ENCODE measurements around the gene SFXN5.
A peak's percentile ranks its signal among the peaks of the same experiment; 100 is the strongest.
"Not testable (repeated sequence)": the region's sequence is repeated elsewhere in the genome, so short reads cannot be mapped to it uniquely, and the experiment has no call there.

The SFXN5 gene

DNA sequence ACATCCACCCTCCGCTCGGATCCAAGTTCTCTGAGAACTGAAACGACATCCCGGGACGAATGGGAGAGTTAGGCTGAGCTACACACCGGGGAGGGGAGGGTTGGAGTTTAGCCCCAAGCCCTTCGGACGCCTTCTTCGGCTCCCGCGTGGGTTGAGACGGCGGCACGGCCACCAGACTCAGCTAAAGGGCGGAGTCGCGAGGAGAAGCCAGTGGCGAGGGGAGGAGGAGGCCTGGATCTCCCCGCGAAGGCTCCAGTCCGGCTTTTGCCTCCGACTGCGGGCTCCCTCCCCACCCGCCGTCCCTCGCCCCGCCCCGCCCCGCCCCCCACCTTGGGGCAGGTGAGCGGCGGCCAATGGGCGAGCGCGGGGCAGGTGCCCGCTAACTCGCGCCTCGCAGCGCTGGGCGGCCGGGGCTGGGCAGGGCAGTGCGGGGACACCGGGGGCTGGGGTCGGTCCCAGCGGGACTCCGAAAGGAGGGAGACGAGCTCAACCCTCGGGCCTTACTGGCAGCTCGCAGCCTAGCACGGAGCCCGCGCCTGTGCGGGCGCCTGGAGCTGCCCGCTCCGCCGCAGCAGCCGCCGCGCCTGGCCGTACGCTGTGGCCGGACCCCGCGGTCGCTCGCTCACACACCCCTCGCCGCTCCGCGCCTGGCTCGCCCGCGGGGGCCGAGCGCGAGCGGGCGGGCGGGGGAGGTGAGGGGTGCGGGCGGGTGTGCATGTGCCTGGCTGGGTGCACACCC lies 154.2 kb downstream of the SFXN5 start, which contains the start of gene EMX1:
TSS of gene EMX1 (plus strand) at position 382 of the 739 bp plus-strand sequence. CDS start at position 716, 334 bp downstream.
- DNase-seq: peak; percentile 37

DNA sequence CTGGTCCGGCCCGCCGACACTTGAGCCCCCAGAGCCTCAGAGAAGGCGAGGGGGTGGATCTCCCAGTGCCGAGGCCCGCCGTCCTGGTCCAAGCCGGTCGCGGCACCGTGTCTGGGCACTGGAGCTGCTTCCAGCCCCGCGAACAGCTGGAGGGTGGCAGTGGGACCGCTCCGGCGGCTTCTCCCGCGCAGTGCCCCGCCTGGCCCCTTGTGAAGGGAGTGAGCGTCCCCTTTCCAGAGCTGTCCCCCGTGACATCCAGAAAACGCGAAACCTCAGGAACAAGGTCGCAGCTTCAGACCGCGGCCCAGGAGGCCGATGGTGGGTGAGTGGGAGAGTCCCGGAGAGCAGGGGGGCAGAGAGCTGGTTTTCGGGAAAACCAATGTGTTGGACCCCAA lies 154.8 kb downstream of the SFXN5 start:
- no peak for DNase-seq

DNA sequence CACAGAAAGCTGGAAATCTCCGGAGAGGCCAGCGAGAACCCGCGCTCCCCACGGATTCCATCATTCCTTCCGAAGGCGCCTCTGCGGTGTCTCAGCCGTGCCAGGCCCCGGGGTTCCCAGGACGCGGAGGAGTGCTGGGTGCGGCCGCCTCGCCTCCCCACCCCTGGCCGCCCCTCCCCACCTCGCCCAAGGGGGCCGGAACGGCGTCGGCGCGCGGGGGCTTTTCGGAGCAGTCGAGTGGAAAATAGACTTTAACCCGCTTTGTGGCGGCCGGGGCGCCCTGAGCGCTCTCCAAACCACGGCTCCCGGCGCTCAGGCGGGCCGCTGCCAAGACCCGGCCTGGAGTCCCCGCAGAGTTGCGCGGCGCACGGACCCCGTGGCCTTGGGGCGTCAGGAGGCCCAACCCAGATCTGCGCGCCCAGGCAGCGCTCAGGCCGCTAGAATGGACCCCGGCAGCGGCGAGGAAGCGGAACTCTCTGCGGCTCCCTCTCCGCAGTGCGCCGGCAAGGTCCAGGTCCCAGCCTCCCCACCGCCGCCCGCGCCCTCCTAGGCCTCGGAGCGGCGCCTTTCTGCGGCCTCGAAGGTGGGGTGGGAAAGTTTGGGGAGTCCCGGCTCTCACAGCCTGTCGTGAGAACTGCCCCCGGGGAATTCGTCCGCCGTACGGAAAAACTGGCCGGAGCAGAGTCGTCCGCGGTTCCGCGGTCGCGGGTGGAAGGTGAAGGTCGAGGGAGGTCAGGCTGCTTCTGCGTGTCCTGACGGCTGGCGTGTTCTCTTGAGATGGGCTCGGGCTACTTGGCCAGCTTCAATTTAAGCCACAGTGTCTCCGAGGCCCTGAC lies 155.4 kb downstream of the SFXN5 start:
- DNase-seq: peak; percentile 28

DNA sequence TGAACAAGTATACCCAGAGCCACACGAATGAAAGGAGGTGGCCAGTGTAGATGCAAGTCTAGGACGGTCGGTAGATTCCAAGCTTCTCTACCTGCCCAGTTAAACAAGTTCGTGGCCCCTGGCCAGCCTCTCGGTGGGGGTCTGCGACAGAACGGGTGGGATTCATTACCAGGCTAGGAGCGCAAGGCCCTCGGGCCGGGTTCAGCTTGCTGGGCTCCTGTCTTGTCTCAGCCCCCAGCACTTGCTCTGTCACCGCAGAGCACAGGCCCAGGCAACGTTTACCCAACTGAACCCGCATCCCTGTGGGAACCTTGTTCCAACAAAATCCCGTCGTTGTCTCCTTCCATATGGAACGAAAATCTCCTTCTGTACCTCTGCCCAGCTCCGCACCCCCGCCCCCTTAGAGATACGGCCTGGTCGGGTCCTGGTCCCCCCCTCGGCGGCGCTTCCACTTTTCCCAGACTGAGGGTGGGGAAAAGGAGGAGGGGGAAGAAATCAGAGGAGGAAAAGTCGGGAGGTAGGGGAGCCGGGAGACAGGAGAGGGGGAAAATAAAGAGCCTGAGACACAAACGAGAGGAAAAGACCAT lies 156.1 kb downstream of the SFXN5 start:
- no peak for DNase-seq

DNA sequence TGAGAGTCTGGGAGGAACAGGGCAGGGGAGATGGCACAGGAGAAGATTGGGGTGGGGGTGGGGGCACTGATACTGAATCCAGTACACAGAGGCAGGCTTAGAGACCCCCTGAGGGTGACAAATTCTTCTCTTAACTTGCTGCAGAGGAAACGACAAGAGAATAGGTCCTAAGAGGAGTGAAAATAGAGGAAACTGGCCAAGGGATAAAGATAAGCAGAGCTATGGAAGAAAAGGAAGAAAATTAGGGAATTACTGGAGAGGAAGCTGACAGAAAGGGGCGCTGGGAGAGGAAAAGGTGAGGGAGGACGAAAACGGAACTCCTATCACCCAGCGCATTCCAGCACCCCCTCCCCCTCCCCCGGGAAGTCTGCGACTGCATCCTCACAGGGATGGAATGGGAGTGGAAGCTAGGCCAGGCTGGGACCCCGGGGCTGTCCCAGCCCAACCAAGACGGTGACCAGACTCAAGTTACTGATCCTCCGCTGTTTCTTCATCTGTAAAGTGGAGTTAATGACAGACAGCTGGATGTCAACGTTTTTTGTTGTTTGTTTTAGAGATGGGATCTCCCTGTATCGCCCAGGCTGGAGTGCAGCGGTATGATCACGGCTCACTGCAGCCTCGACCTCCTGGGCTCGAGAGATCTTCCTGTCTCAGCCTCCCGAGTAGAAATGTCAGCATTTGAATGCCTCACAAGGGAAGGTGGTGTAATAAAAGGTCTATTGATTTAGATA lies 156.8 kb downstream of the SFXN5 start:
- no peak for DNase-seq

- no peak for DNase-seq
Measured at GRCh38 chr2:72914206-72914559, 157.3 kb downstream of the SFXN5 start.

- DNase-seq: no peak
Measured at GRCh38 chr2:72913486-72914205, 157.9 kb downstream of the SFXN5 start.

- no peak for DNase-seq
Measured at GRCh38 chr2:72911256-72911655, 160.3 kb downstream of the SFXN5 start.

DNA sequence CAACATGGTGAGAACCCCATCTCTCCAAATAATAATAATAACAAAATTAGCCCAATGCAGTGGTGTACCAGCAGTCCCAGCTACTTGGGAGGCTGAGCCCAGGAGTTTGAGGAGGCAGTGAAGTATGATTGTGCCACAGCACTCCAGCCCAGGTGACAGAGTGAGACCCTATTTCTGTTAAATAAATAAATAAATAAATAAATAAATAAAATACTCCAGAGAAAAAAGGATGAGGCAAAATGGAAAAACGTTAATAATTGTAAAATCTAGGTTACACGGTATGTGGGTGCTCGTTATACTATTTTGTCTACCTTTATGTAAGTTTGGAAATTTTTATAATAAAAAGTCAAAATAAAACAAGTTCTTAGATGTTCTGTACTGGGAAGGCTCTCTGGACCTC lies 162.8 kb downstream of the SFXN5 start:
- no peak for DNase-seq

- DNase-seq: not testable (repeated sequence)
Measured at GRCh38 chr2:72907369-72907768, 164.1 kb downstream of the SFXN5 start.

GRCh38 chr2:72901426-72901825 lies 170.1 kb downstream of the SFXN5 start:
- no peak for DNase-seq

- DNase-seq: no peak
Measured at GRCh38 chr2:72900191-72900825, 171.2 kb downstream of the SFXN5 start.

DNA sequence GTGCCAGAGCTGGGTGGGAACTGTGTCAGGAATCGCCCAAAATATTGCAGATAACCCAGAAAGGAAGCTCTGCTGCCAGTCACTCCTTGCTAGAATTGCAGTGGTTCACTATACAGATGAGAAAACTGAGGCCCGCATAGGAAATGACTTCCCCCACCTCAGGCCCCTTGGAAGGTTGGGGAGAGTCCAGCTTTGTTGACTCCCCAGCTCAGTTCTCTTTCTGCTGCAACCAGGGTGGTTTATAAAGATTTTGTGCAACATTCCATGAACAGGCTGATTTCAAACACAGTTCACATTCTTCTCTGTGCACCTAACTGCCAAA lies 173.0 kb downstream of the SFXN5 start:
- DNase-seq: no peak

DNA sequence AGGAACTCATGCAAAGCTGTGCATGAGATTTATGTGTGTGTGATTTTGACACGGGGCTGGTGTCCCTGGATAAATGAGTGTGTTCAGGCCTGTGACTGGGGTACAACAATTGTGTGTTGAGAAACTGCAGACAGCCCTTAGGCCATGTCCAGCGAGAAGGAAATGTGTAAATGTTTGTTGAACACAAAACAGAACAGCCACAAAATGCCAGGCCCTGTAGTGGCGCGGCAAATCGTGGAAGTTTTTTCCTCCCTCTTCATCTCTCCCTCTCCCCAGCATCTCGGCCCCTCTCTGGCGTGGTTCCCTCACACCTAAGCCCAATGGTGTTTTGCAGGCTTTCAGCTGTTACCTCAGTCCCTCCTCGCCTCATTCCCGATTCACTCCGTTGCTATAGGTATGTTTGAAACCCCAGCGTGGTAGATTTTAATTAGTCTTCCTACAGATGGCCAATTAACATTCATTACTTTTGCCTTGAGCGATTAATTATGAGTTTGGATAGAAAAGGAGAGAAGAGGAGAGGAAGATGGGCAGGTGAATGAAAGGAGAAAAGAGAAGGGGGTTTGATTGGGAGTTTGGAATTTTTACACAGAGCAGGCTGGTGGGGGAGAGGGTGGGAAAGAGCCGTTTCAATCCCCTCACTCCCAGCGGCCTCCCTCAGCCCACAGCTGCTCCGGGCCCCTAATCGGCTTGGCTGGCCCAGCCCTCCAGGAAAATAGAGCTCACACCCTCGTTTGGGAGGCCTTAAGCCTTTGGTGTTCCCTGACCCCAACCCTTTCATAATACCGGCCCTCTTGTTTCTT lies 173.5 kb downstream of the SFXN5 start:
- DNase-seq: no peak

GRCh38 chr2:72896446-72896845 lies 175.1 kb downstream of the SFXN5 start:
- DNase-seq: no peak

GRCh38 chr2:72895759-72896281 lies 175.7 kb downstream of the SFXN5 start:
- no peak for DNase-seq

DNA sequence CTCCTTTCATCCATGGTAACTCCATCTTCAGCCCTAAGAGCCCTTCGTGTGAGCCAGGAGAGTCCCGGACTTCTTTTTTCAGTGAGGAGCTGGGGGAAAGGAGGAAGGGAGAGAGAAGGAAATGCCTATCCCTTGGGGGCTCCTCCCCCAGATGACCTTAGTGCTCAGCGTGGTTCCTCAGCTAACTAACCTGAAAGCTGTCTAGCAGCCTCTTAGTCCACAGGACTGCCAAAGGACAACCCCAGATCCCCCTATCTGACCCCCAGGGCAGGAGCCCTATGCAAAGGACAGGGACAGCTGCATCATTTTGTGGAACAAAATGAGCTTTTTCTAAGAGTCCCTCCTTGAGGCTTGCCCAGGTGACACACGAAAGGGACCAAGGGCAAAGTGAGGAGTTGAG lies 176.4 kb downstream of the SFXN5 start:
- DNase-seq: no peak

GRCh38 chr2:72894514-72894913 lies 177.0 kb downstream of the SFXN5 start:
- no peak for DNase-seq

DNA sequence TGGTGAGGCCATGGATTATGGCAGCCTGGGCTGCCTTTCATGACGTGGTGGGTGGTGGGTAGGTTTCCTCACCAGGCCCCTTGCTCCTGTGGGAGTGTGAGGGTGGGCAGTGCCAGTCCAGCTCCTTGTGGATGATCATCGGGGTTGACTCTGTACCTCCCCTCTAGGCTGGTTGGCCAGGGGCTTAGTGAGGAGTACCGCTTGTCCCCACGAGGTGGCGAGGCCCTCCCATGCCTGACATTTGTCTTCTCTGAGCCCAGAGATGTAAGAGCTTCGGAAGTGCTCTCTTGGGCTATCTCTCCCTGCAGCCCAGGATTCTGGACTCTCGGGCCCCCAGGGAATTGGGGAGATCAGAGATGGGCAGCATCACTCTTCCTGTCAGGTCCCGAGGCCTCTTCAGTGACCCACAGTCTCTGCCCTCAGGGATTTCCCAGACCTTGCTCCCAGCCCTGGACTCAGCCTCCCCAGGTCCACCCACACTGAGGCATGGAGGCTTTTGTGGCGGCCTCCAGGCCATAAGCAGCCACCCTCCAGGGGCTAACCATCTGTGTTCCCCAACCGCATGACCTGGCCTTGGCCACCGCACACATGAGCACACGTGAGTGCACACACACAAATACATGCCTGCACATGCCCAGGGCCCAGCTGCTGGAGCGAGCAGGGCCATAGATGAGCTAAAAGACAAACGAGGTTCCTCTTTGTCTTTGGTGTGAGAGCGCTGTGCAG lies 177.8 kb downstream of the SFXN5 start:
- DNase-seq: peak; percentile 36

- peak; percentile 70 for DNase-seq
Measured at GRCh38 chr2:72892506-72893173, 178.9 kb downstream of the SFXN5 start.
